Measurements from ENCODE around the gene DYNLL2. TPM values are rescaled to one million over a fixed set of nuclear protein-coding genes. Genes with fewer than 3 reads are reported as not detected.

DYNLL2 gene
- total RNA-seq, result 10.1 and 17.7 TPM in 2 replicates

DNA sequence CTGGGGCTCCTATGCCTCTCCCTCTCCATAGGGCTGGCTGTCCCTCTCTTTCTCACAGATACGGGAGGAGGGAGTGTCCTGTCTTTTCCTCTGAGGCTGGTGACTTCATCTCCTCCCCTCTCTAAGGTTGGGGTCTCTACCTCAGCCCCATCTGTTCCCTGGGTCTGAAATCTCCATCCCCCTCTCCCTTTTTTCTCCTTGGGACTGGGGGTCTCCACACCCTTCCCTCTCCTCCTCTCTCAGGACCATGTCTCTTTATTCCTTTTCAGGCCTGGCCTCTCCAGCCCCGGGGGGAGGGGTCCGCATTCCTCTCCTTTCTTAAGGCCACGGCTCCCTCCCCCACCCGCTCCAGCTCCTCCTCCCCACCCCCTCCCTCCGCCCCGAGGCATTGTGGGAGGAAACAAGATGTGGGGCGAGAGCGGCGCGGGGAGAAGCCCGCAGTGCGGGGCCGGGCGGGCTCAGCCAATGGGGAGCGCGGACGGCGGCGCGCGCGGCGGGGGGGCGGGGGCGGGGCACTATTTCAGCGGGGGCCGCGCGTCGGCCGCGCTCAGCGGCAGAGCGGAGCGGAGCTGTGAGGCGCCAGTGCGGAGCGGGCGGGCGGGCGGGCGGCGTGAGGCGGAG is at the start of gene DYNLL2:
Gene DYNLL2, plus strand, starts transcription at position 550 of the 621 bp plus-strand sequence. CDS start 3,672 bp downstream, outside the sequence.

Other genes with a start within 250 kb of the DYNLL2 start
- gene MRPS23, start 233.4 kb upstream of the DYNLL2 start, total RNA-seq, result 24.3 and 38.6 TPM in 2 replicates
- gene CUEDC1, start 128.0 kb upstream of the DYNLL2 start, total RNA-seq, result 5.8 and 6.0 TPM in 2 replicates
- gene VEZF1, start 95.2 kb upstream of the DYNLL2 start, total RNA-seq, result 21.9 and 26.0 TPM in 2 replicates
- gene SRSF1, start 76.2 kb upstream of the DYNLL2 start, total RNA-seq, result 184 and 215 TPM in 2 replicates
- gene OR4D1, start 65.0 kb downstream of the DYNLL2 start, total RNA-seq, result not detected in 2 replicates
- gene OR4D2, start 83.6 kb downstream of the DYNLL2 start, total RNA-seq, result under 0.01 TPM in 1 of 2 replicates, not detected in the other
- not detected in 2 replicates for gene EPX, start 109.3 kb downstream of the DYNLL2 start, total RNA-seq
- 8.9 and 9.4 TPM in 2 replicates for gene MKS1, start 135.8 kb downstream of the DYNLL2 start, total RNA-seq
- gene LPO, start 155.2 kb downstream of the DYNLL2 start, total RNA-seq, result 0.21 TPM in 1 of 2 replicates, not detected in the other
- gene MPO, start 197.5 kb downstream of the DYNLL2 start, total RNA-seq, result not detected in 2 replicates
- 0.48 and 1.3 TPM in 2 replicates for gene TSPOAP1, start 245.4 kb downstream of the DYNLL2 start, total RNA-seq

Data from tracheal epithelial cell (primary cell).